K562 (cell line): ENCODE measurements around the gene PSRC1. TPM values are rescaled to one million over a fixed set of nuclear protein-coding genes. Genes with fewer than 3 reads are reported as not detected.

ENCODE experiments used
- ATAC-seq: fragments of 200-7000 bp; cut with Tn5 transposase; 3 replicates; pipeline ENCODE4 v1.9.1; 2020; ENCODE audit warnings: moderate library complexity
- BruUV-seq: library from RNA; stranded (reverse); fragments of 400-500 nt; replicated peaks from 2 replicates; lab custom pipeline; 2021; lab: Mats Ljungman, UMichigan
- CTCF ChIA-PET: fragments of 300-600 bp; formaldehyde crosslinking; extraction: SDS; loops from one replicate; lab custom pipeline; 2021; ENCODE audit warnings: low intra/inter-chr PET ratio; lab: Yijun Ruan, JAX
- POLR2A ChIA-PET: fragments of 300-600, 350-650 bp; sonication (Branson Sonifier 250); formaldehyde crosslinking; extraction: SDS; loops from one replicate; lab custom pipeline; 2021; ENCODE audit warnings: antibody characterized with exemption, inconsistent platforms; lab: Yijun Ruan, JAX
- DNase-seq, 4 experiments: peaks; one replicate each; pipeline versions ENCODE4 v3.0.0 to v3.0.0-alpha.2; 2011 to 2018; ENCODE audit warnings: low spot score in 3 of 4, mixed read lengths in 3 of 4; ENCODE audit errors: extremely low read depth in 1 of 4
- FAIRE-seq: peaks from 2 replicates; lab custom pipeline; 2011; peaks lifted over from hg19 to GRCh38; lab: Jason Lieb, UNC
- H2AFZ ChIP-seq: 2 replicates; pipeline ENCODE4 v1.6.0; 2011; ENCODE audit warnings: low read depth, low read length, control low read depth, inconsistent platforms
- H3K27ac ChIP-seq: fragments of 200-600 bp; 3 replicates; pipeline ENCODE4 v1.8.0; 2011; ENCODE audit warnings: low read depth, mild to moderate bottlenecking, control low read depth, inconsistent platforms, low read length, moderate library complexity, mixed read lengths; ENCODE audit errors: extremely low read depth
- H3K27me3 ChIP-seq, 2 experiments: fragments of 300-600 bp in 1 of 2; 2 replicates in 1 of 2; 3 replicates in 1 of 2; pipeline versions ENCODE4 v1.6.0 to v1.8.0; 2011; ENCODE audit warnings: inconsistent platforms in 2 of 2, low read length in 2 of 2, mild to moderate bottlenecking in 1 of 2, mixed read lengths in 1 of 2, moderate library complexity in 1 of 2; ENCODE audit not compliant: control insufficient read depth in 2 of 2, insufficient read depth in 2 of 2
- H3K36me3 ChIP-seq: fragments of 300-600 bp; 3 replicates; pipeline ENCODE4 v1.8.0; 2011; ENCODE audit warnings: mild to moderate bottlenecking, low read length, inconsistent platforms; ENCODE audit not compliant: control insufficient read depth, insufficient read depth
- H3K4me1 ChIP-seq, 2 experiments: fragments of 200-600 bp in 1 of 2; replicated peaks in 1 of 2; 2 replicates in 1 of 2; 3 replicates in 1 of 2; pipeline versions ENCODE4 v1.5.1 to v1.8.0; 2011; ENCODE audit warnings: inconsistent platforms in 2 of 2, low read length in 2 of 2, mild to moderate bottlenecking in 1 of 2, mixed read lengths in 1 of 2, moderate library complexity in 1 of 2; ENCODE audit not compliant: control insufficient read depth in 2 of 2, insufficient read depth in 2 of 2
- H3K4me2 ChIP-seq: 2 replicates; pipeline ENCODE4 v1.6.1; 2011; ENCODE audit warnings: low read length, control low read depth, inconsistent platforms, mixed read lengths; ENCODE audit not compliant: insufficient read depth
- H3K4me3 ChIP-seq: fragments of 200-600 bp; sonication (generic), shearing (Covaris generic); 2 replicates; pipeline ENCODE4 v1.5.1; 2016; ENCODE audit warnings: control low read depth, inconsistent platforms
- H3K79me2 ChIP-seq: fragments of 200-600 bp; 3 replicates; pipeline ENCODE4 v1.8.0; 2011; ENCODE audit warnings: low read length, inconsistent platforms; ENCODE audit not compliant: control insufficient read depth, insufficient read depth
- H3K9ac ChIP-seq, 2 experiments: 2 replicates each; pipeline versions ENCODE4 v1.6.0 to v1.6.1; 2011; ENCODE audit warnings: low read depth in 2 of 2, low read length in 2 of 2, control low read depth in 1 of 2, inconsistent platforms in 1 of 2, mild to moderate bottlenecking in 1 of 2, mixed read lengths in 1 of 2; ENCODE audit not compliant: insufficient read depth in 1 of 2
- H3K9me1 ChIP-seq: one replicate; pipeline ENCODE4 v1.6.0; 2011; ENCODE audit warnings: inconsistent platforms, mild to moderate bottlenecking, low read length, moderate library complexity; ENCODE audit not compliant: control insufficient read depth, insufficient read depth
- H3K9me3 ChIP-seq: replicated peaks from 2 replicates; pipeline ENCODE4 v1.5.1; 2011; ENCODE audit warnings: low read depth, low read length, inconsistent platforms; ENCODE audit not compliant: control insufficient read depth, insufficient read depth
- H4K20me1 ChIP-seq: replicated peaks from 2 replicates; pipeline ENCODE4 v1.6.1; 2011; ENCODE audit warnings: low read length, inconsistent platforms, mixed read lengths; ENCODE audit not compliant: control insufficient read depth, insufficient read depth
- ASH1L ChIP-seq: fragments of 450-650 bp; IDR thresholded peaks from 2 replicates; pipeline ENCODE4 v1.6.1; 2018; ENCODE audit warnings: borderline replicate concordance, mild to moderate bottlenecking, low read depth; ENCODE audit not compliant: partially characterized antibody
- CREM ChIP-seq: IDR thresholded peaks from 2 replicates; pipeline ENCODE4 v1.6.1; 2014; ENCODE audit warnings: antibody characterized with exemption, low read depth
- EP300 ChIP-seq: IDR thresholded peaks from 2 replicates; pipeline ENCODE4 v1.6.1; 2012; ENCODE audit warnings: low read length, improper control_type of control experiment
- ERF ChIP-seq: fragments of 450-650 bp; formaldehyde crosslinking; IDR thresholded peaks from 2 replicates; pipeline ENCODE4 v1.4.0; 2020; ENCODE audit warnings: mild to moderate bottlenecking, mixed read lengths
- FOXA3 ChIP-seq, 2 experiments: fragments of 450-650 bp in 1 of 2; sonication (generic) in 1 of 2; formaldehyde crosslinking; IDR thresholded peaks in 1 of 2; conservative IDR thresholded peaks in 1 of 2; 2 replicates each; pipeline versions ENCODE4 v1.4.0 to v1.8.0; 2020 to 2022; ENCODE audit warnings: mild to moderate bottlenecking in 2 of 2, missing genetic modification reagents in 1 of 2
- GABPB2 ChIP-seq: fragments of 250-450 bp; sonication (Bioruptor Pico); conservative IDR thresholded peaks from 2 replicates; pipeline ENCODE4 v1.5.1; 2021; ENCODE audit warnings: mild to moderate bottlenecking
- GTF2A2 ChIP-seq: IDR thresholded peaks from 2 replicates; pipeline ENCODE4 v1.6.1; 2016; ENCODE audit warnings: mild to moderate bottlenecking, missing genetic modification characterization, missing compliant biosample characterization
- KDM2B ChIP-seq: fragments of 250-450 bp; sonication (Bioruptor Pico); IDR thresholded peaks from 2 replicates; pipeline ENCODE4 v1.8.0; 2021; ENCODE audit warnings: mild to moderate bottlenecking, moderate library complexity
- POLR2AphosphoS5 ChIP-seq: IDR thresholded peaks from 2 replicates; pipeline ENCODE4 v1.6.1; 2011; ENCODE audit warnings: mild to moderate bottlenecking, low read depth, low read length, moderate library complexity; ENCODE audit not compliant: control insufficient read depth, insufficient read depth
- SAFB ChIP-seq: fragments of 200-400 bp; formaldehyde crosslinking; IDR thresholded peaks from 2 replicates; pipeline ENCODE4 v1.6.1; 2017; ENCODE audit warnings: low read depth, low read length, borderline replicate concordance
- SLC30A9 ChIP-seq: fragments of 250-450 bp; sonication (Bioruptor Pico); IDR thresholded peaks from 2 replicates; pipeline ENCODE4 v1.8.0; 2022; ENCODE audit warnings: mild to moderate bottlenecking, moderate library complexity
- TARDBP ChIP-seq: fragments of 450-650 bp; IDR thresholded peaks from 2 replicates; pipeline ENCODE4 v1.6.1; 2016
- TCF3 ChIP-seq: sonication (generic); formaldehyde crosslinking; IDR thresholded peaks from 2 replicates; pipeline ENCODE4 v1.4.0; 2020; ENCODE audit warnings: mild to moderate bottlenecking, missing genetic modification reagents
- TCFL5 ChIP-seq: fragments of 250-450 bp; sonication (Bioruptor Pico); conservative IDR thresholded peaks from 2 replicates; pipeline ENCODE4 v1.6.1; 2021; ENCODE audit warnings: mild to moderate bottlenecking, moderate library complexity, matching md5 sums
- ZNF316 ChIP-seq: fragments of 450-650 bp; IDR thresholded peaks from 2 replicates; pipeline ENCODE4 v1.6.1; 2016
- ZNF609 ChIP-seq: sonication (generic); formaldehyde crosslinking; IDR thresholded peaks from 2 replicates; pipeline ENCODE4 v1.8.1; 2023; ENCODE audit warnings: missing genetic modification reagents, mild to moderate bottlenecking, borderline replicate concordance
- ZSCAN29 ChIP-seq: fragments of 450-650 bp; IDR thresholded peaks from 2 replicates; pipeline ENCODE4 v1.6.1; 2017
- WGBS: fragments of 100-300 bp; shearing (Covaris generic); methylation state at CpG from one replicate; pipeline ENCODE4 v1.1.6; 2016; ENCODE audit warnings: low coverage, mixed read lengths; ENCODE audit not compliant: insufficient coverage; ENCODE audit errors: missing lambda C conversion rate; 5-methylcytosine and 5-hydroxymethylcytosine counted together
- in situ Hi-C: fragments of 300-500 bp; cut with MboI; formaldehyde crosslinking; loops from 4 replicates; pipeline ENCODE4 v1.15.0; 2018; ENCODE audit warnings: inconsistent platforms, mixed read lengths
- intact Hi-C: fragments of 100-400 bp; cut with micrococcal nuclease; formaldehyde crosslinking; loops from 2 replicates; pipeline ENCODE4 v1.14.2; 2022
- polyA plus RNA-seq, 8 experiments: library from polyadenylated mRNA; depleted of rRNA in 4 of 8; stranded (reverse) in 5 of 8; unstranded in 3 of 8; fragments of >200 nt; fragmentation: Nextera tagmentation in 2 of 8; fragmentation: Illumina TruSeq in 1 of 8; extraction: Ambion mirVana in 2 of 8; extraction: Trizol in 1 of 8; gene quantifications; 2 replicates each; pipeline versions ENCODE4 v1.2.1 to v1.2.3, GENCODE V29; 2011 to 2014; ENCODE audit warnings: inconsistent platforms in 1 of 8, missing spikeins in 1 of 8
- total RNA-seq, 7 experiments: library from RNA; depleted of rRNA in 6 of 7; stranded (reverse); fragments of >200 nt in 6 of 7; fragmentation: Illumina TruSeq in 2 of 7; extraction: Trizol in 2 of 7; gene quantifications; 2 replicates each; pipeline versions ENCODE4 v1.2.1 to v1.2.3, GENCODE V29; 2011 to 2021; ENCODE audit warnings: low replicate concordance in 1 of 7

Gene PSRC1
- total and polyA plus RNA-seq, 9 of the 15 experiments (the other 6 are each of a cell fraction or from before 2014, with no cell fraction given) = 6.5 to 65.2 (median 39.3) TPM

GRCh38 chr1:109241344-109241743, 41.6 kb downstream of the PSRC1 start (continued):
- TF ChIP-seq SAFB = no peak
- TF ChIP-seq SLC30A9 (CRISPR knock-in tag) = no peak
- no peak for TF ChIP-seq ERF (CRISPR knock-in tag)
- no peak for TF ChIP-seq TCFL5
- 0 out of 2 replicates have a peak, but pooled peaks have one; percentile 2 for TF ChIP-seq ZNF316
- no peak for TF ChIP-seq TARDBP
- no peak for TF ChIP-seq GABPB2 (CRISPR knock-in tag)
- TF ChIP-seq TCF3 = 0 out of 2 replicates have a peak, but pooled peaks have one; percentile 1

- no peak overlapping the region for H3K4me2 ChIP-seq
- POLR2A ChIA-PET = interaction anchor here (0.6 to 4.9 kb wide), 14 partner anchors 9 to 299 kb away, joined by 3 to 53 read pairs (median 7); partner anchors contain the start of genes CELSR2 and GPR61
- 37% methylated on average over 24 of the region's 26 CpGs for WGBS
- H3K4me1 ChIP-seq = peaks cover 15 to 28% of the 10 kb centered on the region in 2 experiments; a peak in 4 of 5 replicates
- in situ Hi-C loops (no loop called here), intact Hi-C loops (loop anchor here (1.0 kb wide), 1 partner anchor 9 kb away; the partner anchor contains the start of gene CELSR2)
- DNase-seq = peak in 3 of 4 experiments; percentile 41 to 67 (median 51)
- no peaks in the 10 kb centered on the region for H3K9me3 ChIP-seq
- peak overlapping the region in 1 of 2 experiments; percentile 56; a peak in 2 of 4 replicates for H3K9ac ChIP-seq
- peaks cover 39% of the 10 kb centered on the region for H3K36me3 ChIP-seq
- H3K4me3 ChIP-seq = no peak overlapping the region
- no peaks in the 10 kb centered on the region for H3K27me3 ChIP-seq
- H3K27ac ChIP-seq = no peak overlapping the region
- CTCF ChIA-PET = no interaction called here
- no peaks in the 10 kb centered on the region for H3K9me1 ChIP-seq
- H2AFZ ChIP-seq = no peak overlapping the region
- H4K20me1 ChIP-seq = peaks cover 11% of the 10 kb centered on the region
- no peaks in the 10 kb centered on the region for H3K79me2 ChIP-seq
- no TSS peak for BruUV-seq
- ATAC-seq = peak; percentile 59
- FAIRE-seq = no peak
- TF ChIP-seq FOXA3 (CRISPR knock-in tag; conservative IDR thresholded peaks at IDR 0.05 in 1 of 2, IDR thresholded peaks at IDR 0.05 in 1 of 2) = no peak
- no peak for TF ChIP-seq ASH1L
- no peak; the same call in 1 of the 2 replicates for TF ChIP-seq POLR2AphosphoS5
- TF ChIP-seq EP300 = no peak
- TF ChIP-seq ZSCAN29 = no peak
- TF ChIP-seq GTF2A2 (tag) = no peak
- TF ChIP-seq CREM = no peak
- TF ChIP-seq KDM2B = no peak
- 0 out of 2 replicates have a peak, but pooled peaks have one; percentile 22 for TF ChIP-seq ZNF609 (CRISPR knock-in tag)
Measured at GRCh38 chr1:109240158-109241152, 42.5 kb downstream of the PSRC1 start.
